Measurements from ENCODE around the gene CTTNBP2NL.

The CTTNBP2NL gene

GRCh38 chr1:112509005-112509659, 113.1 kb downstream of the CTTNBP2NL start:
- DNase-seq, result no peak

GRCh38 chr1:112509660-112510178, 113.7 kb downstream of the CTTNBP2NL start:
- DNase-seq, result no peak

- no peak for DNase-seq
Measured at GRCh38 chr1:112510340-112510739, 114.3 kb downstream of the CTTNBP2NL start.
